Left renal pelvis (tissue), 4 donors: ENCODE measurements around the gene SSTR5. TPM values are rescaled to one million over a fixed set of nuclear protein-coding genes. Genes with fewer than 3 reads are reported as not detected.

Source experiments
- DNase-seq, 4 donors: peaks; one replicate each; pipeline ENCODE4 v3.0.0-alpha.2; 2013; ENCODE audit warnings: low read depth in 4 of 4, low spot score in 3 of 4
- polyA plus RNA-seq, 4 donors: library from polyadenylated mRNA; unstranded; fragments of 120-200 nt; gene quantifications; one replicate each; pipeline ENCODE4 v1.2.1, GENCODE V29; 2013; ENCODE audit not compliant: insufficient read length in 4 of 4

The SSTR5 gene
- polyA plus RNA-seq, 4 donors = 0.17 to 0.40 TPM; not detected in 2

GRCh38 chr16:1119766-1120576 lies 47.4 kb downstream of the SSTR5 start:
- no peak for DNase-seq

- DNase-seq = no peak
These were observed 48.0 kb downstream of the SSTR5 start for GRCh38 chr16:1120577-1120941.

GRCh38 chr16:1121009-1121408 lies 48.5 kb downstream of the SSTR5 start:
- no peak for DNase-seq

DNA sequence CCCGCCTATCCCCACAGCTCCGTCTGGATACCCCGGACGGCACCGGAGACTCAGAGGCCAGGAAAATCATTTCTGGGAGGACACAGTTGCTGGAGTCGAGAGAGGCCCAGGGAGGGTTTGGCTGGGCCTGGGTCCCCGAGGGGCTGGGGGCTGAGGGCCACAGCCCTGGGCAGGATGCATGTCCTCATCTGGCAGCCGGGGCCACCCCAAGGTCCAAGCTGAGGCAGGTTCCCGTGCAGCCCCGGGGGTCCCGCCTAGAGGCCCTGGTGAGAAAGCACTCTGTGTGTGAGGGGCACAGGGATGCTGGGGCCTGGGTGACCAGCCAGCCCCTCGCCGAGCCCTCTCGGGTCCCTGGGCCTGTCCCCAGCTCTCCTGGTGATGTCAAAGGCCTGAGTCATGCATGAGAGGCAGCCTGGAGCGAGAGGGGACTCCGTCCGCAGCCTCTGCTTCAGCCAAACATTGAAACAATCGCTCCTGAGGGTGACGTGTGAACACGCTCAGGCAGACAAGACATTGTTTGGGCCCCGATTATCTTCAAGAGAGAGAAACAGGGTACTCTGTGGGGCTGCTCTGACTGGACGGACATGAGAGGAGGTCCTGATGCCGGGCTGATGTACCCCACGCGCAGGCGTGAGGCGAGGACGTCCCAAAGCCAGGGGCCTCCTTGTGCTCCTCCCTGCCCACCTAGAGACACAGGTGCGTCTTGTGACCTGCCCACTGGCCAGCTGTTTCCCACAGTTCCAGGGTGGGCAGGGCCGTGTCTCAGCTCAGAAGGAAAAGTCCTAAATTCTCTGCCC lies 49.3 kb downstream of the SSTR5 start:
- DNase-seq = no peak

GRCh38 chr16:1122398-1122765 lies 49.8 kb downstream of the SSTR5 start:
- no peak for DNase-seq

DNA sequence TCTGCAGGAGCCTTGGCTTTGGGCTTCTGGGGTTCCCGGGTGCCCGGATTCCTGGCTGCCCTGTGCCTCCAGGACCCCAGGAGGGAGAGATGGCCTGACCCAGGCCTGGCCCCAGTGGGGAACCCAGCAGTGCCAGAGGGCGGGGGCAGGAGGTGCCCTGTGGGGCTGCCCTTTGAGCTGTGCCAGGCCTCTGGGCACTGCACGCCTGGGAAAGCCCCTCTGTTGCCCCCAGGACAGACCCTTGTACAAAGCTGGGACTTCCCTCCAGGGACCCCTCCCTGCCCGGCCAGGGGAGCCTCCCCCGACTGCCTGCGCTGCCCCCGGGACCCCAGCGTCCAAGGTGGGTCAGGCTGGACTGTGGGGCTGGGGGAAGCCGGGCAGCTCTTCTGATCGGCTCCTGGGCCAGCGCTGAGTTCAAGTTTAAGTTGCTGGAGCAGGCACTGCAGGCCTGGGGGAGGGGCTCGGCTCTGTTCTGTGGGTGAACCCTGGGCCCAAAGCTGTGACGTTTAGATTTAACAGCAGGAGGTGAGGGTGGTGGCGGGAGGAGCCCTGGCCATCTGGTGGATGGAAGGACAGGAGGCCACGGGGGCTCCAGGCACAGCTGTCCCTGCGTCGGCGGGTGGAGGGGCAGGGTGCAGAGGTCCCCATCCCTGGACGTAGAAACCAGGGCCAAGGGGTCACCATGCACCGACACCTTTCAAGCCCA lies 51.1 kb downstream of the SSTR5 start:
- no peak for DNase-seq

DNA sequence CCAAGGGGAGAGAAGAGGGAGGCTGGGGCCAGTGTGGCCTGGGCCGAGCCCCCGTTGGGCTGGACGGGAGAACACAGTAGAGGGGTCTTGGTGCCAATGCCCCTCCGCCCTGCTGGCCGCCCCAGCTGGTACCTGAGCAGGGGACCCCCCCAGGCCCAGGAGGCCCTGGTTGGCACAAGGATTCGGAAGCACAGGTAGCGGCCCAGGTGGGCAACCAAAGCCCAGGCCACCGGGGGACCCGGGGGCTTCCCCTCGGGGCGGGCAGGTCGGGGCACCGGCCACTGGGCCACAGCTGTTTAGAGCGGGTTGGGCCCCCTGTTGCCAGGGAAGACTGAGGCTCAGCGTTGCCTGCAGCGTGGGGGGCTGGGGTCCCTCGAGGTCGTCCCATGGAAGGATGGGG lies 51.7 kb downstream of the SSTR5 start:
- DNase-seq = no peak

DNA sequence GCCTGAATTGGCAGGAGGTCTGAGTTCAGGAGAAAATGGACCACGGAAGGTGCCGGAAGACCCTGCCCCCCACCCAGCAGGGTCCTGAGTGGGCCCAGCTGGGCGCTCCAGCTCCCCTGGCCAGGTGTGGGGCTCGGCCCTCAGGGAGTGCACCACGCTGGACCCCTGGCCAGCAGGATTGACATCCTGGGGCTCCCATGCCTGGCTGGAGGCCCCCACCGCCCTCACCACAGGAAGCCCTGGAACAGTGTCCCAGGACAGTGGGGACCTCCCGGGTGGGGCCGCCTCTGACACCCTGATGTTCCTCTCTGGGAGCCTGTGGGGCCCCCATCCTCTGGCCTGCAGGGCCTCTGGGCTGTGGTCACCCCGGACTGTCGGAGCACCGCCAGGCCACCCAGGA lies 52.2 kb downstream of the SSTR5 start:
- DNase-seq = no peak

- DNase-seq = peak in 1 of 4 donors; percentile 51
These were observed 52.9 kb downstream of the SSTR5 start for GRCh38 chr16:1125471-1125870.

GRCh38 chr16:1126044-1126443 lies 53.5 kb downstream of the SSTR5 start:
- DNase-seq = no peak

GRCh38 chr16:1126586-1126985 lies 54.0 kb downstream of the SSTR5 start:
- no peak for DNase-seq

DNA sequence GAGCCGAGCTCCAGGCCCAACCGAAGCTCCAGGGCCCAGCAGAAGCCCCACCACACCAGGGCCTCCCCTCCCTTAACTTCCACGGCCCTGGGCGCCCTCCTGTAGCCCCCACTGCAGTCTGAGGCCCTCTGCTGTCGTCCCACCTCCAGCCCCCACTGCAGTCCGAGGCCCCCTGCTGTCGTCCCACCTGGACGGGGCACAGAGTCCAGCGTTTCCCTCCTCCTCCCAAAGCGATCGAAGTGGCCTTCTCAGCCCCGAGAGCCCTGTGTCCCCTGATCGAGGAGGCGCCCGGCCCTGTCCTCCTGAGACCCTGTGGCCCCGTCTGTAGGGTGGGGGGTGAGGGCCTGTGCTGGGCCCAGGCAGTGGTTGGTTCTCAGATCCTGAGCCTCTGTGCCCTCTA lies 54.6 kb downstream of the SSTR5 start:
- DNase-seq = no peak

DNA sequence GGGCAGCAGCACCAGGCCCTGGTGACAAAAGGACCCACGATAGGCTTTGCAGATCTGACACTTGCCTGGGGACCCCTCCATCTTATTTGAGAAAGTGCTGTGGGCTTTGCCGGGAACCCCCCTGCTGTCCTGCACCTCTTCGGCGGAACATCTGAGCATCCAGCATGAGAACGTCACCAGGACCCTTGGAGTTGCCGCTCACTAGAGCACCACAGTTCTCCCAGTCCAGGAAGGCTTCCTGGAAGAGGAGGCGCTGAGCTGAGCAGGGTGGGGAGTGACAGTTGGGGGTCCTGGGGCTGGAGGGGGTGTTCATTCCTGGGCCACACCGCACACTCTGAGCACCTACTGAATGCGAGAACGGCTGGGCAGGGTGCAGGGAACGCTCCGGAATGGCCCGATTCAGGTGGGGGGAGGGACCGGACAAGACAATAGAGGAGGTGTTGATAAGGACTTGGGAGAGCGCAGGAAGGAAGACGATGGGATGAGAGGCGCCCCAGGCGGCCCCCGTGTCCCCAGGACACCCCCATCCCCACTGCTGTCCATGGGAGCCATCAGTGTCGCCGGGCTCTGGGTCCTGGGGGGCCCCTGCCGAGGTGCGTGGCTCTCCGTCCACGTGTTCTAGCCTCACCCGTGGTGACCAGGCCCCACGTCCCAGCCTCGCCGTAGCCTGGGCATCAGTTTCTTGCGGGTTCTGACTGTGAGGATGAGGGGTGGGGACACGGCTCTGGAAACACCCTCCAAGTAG lies 55.6 kb downstream of the SSTR5 start:
- no peak for DNase-seq

DNA sequence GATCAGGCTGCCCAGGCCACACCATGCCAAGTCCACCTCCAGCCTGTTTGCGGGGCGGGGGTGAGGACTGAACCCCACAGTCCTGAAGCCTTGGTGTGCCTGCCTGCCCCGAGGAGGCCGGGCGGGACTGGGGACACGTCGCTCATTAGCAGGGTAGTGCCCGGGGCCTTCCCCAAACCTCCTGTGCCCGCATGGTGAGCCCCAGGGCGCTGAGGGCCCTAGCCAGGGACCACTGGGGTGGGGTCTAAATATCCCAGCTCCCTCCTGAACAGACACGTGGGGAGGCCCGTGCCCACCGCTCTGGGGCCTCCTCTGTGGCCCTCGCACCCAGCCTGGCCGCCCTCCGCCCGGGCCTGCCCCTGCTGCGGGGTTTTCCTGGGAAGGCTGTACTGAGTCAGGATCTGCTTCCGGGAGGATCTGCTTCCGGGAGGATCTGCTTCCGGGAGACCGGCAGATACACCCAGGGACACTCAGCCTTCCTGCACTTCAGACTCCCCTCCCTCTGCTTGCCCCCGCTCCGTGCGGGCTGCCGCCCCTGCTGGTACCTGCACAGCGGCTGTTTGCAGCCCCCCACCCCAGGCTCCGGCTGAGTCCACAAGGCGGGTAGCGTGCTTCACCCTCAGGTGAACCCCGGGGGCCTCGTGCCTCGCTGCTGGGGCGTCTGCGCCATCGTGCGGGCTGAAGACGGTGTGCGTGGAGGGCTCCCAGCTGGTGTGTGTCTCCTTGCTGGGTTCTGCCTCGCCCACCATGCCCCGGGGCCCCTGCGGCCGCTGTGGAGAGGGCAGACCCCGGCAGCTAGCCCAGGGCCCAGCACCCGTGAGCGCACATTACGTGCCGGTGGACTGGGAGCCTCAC lies 56.8 kb downstream of the SSTR5 start:
- DNase-seq = no peak

DNA sequence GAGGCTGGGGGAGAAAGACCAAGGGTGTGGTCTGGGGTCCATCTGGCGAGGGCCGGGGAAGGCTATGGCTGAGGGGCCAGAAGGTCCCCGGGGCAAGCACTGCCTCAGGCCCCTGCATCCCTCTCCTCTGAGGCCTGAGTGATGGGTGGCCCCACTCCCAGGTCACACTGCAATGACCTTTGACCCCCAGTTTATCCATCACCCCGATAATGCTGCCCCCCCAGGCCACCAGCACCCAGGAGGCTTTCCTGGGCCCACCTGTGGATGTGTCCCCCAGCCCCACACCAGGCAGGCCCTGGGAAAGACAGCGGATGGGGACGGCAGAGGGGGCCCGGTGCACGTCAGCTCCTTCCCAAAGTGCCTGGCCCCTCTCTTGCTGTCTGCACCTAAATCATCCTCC lies 57.8 kb downstream of the SSTR5 start:
- no peak for DNase-seq

Other genes with a start within 250 kb of the SSTR5 start
- 10 to 100 TPM; 12.2 to 25.4 (median 16.9) TPM for gene LMF1, start 101.8 kb upstream of the SSTR5 start, polyA plus RNA-seq
- 1 to 10 TPM; 3.4 to 4.8 (median 3.6) TPM for gene SOX8, start 91.0 kb upstream of the SSTR5 start, polyA plus RNA-seq
- gene C1QTNF8, start 23.5 kb downstream of the SSTR5 start, polyA plus RNA-seq = not detected
- 10 to 100 TPM in 3 of 4 donors, 1 to 10 TPM in 1; 6.2 to 22.5 (median 17.5) TPM for gene CACNA1H, start 80.4 kb downstream of the SSTR5 start, polyA plus RNA-seq
- 1 to 10 TPM in 1 of 4 donors, under 1 TPM in 3; 0.30 to 1.1 (median 0.50) TPM for gene TPSG1, start 152.5 kb downstream of the SSTR5 start, polyA plus RNA-seq
- gene TPSB2, start 157.4 kb downstream of the SSTR5 start, polyA plus RNA-seq = under 1 TPM in 1 of 4 donors, not detected in 3; 0.12 TPM
- under 1 TPM in 3 of 4 donors, not detected in 1; 0.16 to 0.48 (median 0.42) TPM for gene TPSAB1, start 168.0 kb downstream of the SSTR5 start, polyA plus RNA-seq
- gene TPSD1, start 183.3 kb downstream of the SSTR5 start, polyA plus RNA-seq = not detected
- gene UBE2I, start 236.9 kb downstream of the SSTR5 start, polyA plus RNA-seq = 100 to 1,000 TPM; 164 to 183 (median 167) TPM